C4-2B (cell line): ENCODE results near the gene F7.

Source experiments
- H3K27ac ChIP-seq: fragments of 450-650 bp; 2 replicates; pipeline ENCODE4 v1.5.1; 2017
- CTCF ChIP-seq: fragments of 450-650 bp; conservative IDR thresholded peaks from 2 replicates; pipeline ENCODE4 v1.5.1; 2017; ENCODE audit warnings: mild to moderate bottlenecking
- ZFX ChIP-seq: fragments of 450-650 bp; IDR thresholded peaks from 2 replicates; pipeline ENCODE4 v1.6.1; 2017

The F7 gene

GRCh38 chr13:113065406-113066141 lies 40.0 kb upstream of the F7 start:
- TF ChIP-seq CTCF (no peak), ZFX (no peak)
- no peak overlapping the region for H3K27ac ChIP-seq

- no peak for TF ChIP-seq ZFX
- TF ChIP-seq CTCF = no peak
- no peak overlapping the region for H3K27ac ChIP-seq
These were observed 39.5 kb upstream of the F7 start for GRCh38 chr13:113066142-113066455.

- no peak overlapping the region for H3K27ac ChIP-seq
- TF ChIP-seq ZFX = no peak
- no peak for TF ChIP-seq CTCF
These were observed 38.8 kb upstream of the F7 start for GRCh38 chr13:113066746-113067145.

GRCh38 chr13:113069861-113070805 lies 35.5 kb upstream of the F7 start:
- no peak for TF ChIP-seq CTCF
- TF ChIP-seq ZFX = no peak
- H3K27ac ChIP-seq = no peak overlapping the region

GRCh38 chr13:113070855-113071254 lies 34.7 kb upstream of the F7 start:
- no peak for TF ChIP-seq ZFX
- TF ChIP-seq CTCF = no peak
- no peak overlapping the region for H3K27ac ChIP-seq

- H3K27ac ChIP-seq = no peak overlapping the region
- TF ChIP-seq CTCF = no peak
- no peak for TF ChIP-seq ZFX
These were observed 33.2 kb upstream of the F7 start for GRCh38 chr13:113072376-113072775.

- no peak for TF ChIP-seq CTCF
- no peak for TF ChIP-seq ZFX
- no peak overlapping the region for H3K27ac ChIP-seq
These were observed 31.6 kb upstream of the F7 start for GRCh38 chr13:113073942-113074341.
